Smooth muscle cell of the brain vasculature (primary cell): ENCODE measurements around the gene PHKB.
"Not testable (repeated sequence)": the region's sequence is repeated elsewhere in the genome, so short reads cannot be mapped to it uniquely, and the experiment has no call there.

ENCODE experiments used
- DNase-seq: peaks from one replicate; pipeline ENCODE4 v3.0.0-alpha.2; 2012; ENCODE audit warnings: low read depth, low spot score

PHKB gene

DNA sequence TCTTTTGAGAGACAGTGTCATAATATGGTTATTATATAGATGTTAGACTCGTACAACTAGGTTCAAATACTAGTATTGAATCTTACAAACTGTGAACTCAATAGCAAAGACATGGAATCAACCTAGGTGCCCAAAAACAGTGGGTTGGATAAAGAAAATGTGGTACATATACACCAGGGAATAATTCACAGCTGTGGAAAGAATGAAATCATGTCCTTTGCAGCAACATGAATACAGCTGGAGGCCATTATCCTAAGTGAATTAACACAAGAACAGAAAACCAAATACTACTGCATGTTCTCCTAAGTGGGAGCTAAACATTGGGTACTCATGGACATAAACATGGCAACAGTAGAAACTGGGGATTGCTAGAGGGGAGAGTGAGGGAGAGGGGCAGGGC, 8.1 kb downstream of the PHKB start:
- no peak for DNase-seq

DNA sequence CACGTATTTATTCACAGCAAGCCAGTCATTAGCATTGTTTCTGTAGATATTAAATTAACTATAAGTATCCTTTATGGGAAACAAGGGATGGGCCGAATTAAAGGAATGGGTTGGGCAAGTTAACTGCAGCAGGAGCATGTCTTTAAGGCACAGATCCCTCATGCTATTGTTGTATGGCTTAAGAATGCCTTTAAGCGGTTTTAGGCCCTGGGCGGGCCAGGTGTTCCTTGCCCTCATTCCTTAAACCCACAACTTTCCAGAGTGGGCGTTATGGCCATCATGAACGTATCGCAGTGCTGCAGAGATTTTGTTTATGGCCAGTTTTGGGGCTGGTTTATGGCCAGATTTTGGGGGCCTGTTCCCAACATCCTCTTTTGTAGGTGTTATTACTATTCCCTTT, 9.1 kb downstream of the PHKB start:
- DNase-seq: no peak

DNA sequence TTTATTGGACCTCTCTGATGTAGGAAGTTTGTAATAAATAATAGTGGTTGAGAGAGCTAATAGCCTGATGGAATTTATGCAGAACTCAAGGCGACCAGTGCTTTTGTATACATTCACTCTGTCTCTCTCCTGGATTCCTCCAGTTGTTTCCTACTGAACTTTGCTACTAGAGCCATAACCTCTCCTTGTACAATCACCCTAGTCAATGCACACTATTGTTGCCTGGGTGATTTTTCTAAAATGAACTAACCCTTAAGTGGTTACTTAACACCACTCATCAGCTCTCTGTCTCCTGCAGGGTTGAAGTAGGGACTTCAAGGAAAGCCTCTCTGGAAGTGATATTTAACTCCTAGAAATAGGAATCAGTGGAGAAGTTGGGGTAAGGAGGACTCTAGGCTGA, 9.7 kb downstream of the PHKB start:
- DNase-seq: no peak

DNA sequence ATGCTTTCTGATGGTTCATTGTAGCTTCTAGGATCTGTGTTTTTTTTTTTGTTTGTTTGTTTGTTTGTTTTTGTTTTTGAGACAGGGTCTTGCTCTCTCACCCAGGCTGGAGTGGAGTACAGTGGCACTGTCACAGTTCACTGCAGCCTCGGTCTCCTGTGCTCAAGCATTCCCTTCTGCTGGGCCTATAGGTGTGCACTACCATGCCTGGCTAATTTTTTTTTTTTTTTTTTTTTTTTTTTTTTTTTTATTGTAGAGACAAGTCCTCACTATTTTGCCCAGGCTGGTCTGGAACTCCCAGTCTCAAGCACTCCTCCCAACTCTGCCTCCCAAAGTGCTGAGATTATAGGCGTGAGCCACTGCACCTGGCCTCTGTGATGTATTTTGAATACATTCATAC, 11.9 kb downstream of the PHKB start:
- not testable (repeated sequence) for DNase-seq

DNA sequence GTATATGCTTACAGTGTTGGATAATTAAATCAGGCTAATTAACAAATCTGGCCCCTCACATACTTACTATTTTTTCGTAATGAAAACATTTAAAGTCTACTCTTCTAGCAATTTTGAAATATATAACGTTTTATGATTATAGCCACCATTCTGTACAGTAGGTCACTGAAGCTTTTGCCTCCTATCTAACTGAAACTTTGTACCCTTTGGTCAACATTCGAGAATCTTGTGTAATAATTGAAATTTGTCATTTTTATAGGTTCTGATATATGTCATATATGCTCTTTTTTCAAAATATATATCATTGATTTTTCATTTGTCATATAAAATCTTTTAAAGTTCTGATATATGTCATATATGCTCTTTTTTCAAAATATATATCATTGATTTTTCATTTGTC, 12.7 kb downstream of the PHKB start:
- no peak for DNase-seq

DNA sequence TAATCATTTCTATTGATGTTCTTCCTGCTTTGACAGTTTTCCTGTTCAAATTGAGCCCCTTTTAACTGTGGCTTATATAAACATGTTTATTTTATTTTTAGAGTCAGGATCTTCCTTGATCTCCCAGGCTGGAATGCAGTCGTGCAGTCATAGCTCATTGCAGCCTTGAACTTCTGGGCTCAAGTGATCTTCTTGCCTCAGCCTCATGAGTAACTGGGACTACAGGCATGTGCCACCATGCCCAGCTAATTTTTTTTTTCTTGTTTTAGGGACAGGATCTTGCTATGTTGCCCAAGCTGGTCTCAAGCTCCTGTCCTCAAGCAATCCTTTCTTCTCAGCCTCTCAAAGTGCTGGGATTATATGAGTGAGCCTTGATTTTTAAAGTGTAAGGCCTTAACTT, 14.7 kb downstream of the PHKB start:
- no peak for DNase-seq

DNA sequence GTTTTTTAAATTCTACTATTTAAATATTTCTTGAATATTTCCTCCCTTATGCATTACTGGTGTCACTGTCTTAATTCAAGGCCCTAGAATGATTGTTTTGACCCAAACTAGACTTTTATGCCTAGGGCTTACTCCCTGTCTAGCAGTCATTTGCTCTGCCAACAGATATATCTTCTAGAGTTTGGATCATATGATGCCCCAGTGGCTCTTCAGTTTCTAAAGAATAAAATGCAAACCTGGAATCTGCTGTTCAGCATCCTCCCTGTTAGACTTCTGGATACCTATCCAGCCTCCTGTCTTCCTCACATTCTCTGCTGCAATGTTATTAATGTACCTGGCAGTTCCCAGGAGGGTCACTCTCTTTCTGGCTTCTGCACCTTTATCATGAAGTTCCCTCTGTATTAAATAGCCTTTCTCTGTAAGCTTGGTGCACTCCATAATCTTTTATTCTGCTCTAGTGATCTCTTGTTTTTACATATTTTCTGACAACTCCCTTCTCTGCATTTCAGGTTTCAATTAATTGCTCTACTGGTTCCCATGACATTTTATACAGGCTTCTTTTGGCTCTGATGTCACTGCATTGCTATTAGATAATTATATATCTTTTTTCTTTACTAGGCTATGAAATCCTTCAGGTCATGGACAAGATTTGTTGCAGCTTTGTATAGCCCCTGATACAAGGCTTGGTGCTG, 15.7 kb downstream of the PHKB start:
- DNase-seq: no peak

DNA sequence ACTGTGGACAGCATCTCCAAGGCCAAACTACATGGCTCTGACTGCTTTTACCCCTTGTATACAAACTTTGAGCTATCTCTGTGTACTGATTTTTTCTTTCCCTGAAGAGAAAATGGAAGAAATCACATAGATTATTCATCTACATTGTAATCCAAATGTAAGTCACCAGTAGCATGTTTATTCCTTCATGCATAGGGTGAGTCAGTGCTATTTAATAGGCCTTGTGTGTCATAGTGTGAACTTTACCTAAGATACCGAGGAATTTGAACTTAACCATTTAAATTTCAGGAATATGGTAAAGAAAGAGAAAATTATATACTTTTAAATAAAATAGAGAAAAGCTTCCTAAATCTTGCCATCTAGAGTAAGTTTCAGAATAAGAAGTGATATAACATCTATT, 16.5 kb downstream of the PHKB start:
- DNase-seq: no peak

DNA sequence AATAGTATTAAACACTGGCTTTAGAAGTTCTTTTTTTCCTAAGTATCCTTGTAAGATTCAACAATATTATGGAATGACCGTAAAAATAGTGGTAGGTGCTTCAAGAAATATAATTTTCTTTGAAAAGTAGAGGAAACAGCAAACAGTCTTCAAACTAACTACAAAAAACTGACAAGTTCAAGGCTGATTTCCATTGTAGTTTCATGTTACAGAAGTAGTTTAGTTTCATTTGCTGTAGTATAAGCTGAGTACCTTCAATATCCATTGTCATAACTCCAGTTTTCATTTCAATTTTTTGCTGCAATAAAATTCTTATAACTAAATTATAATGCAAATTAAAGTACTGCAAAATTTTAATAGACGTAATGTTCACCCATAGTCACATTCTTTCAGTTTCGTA, 19.3 kb downstream of the PHKB start:
- DNase-seq: no peak

DNA sequence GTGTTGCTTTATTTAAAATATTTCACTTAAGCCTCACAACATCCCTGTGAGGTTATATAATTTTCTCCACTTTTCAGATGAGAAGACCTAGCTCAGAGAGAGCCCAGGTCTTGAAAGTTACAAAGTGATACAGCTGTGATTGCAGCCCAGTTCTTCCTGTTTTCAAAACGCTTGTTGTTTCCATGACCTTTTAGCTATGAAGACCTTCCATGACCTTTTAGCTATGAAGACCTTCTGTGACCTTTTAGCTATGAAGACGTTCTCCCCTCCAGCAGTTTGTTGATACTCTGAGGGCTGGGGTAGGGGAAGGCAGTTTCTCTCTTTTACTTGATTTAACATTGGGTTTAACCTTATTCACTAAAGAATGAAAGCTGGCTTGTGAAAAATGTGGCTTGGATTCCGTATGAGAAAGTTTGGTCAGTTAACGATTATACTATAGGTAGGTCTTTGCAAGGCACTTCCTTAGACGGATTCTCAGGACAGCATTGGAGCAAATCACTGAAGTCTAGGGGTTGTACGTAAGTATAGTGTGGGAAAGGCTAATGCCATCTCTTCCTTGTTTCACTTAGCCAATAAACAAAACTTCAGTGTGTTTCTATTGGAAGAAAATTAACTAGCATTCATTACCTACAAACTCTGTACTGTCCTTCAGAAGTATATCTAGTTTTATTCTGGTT, 20.7 kb downstream of the PHKB start:
- DNase-seq: no peak

DNA sequence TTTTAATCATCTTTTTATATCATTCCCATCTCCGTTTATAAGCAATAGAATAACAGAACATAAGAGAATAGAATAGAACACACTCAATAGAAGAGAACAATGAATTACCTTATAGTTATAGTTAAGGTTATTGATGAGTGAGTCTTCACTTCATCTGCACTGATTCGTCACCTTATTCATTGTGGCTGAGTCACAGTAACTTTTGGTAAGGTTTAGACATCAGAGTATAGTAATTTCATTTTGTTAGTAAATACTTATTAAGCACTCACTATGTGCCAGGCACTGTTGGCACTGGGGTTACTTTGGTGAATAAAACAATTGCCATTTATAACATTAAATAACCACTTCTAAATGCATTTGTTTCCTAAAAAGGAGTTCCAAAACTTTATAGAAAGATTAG, 22.5 kb downstream of the PHKB start:
- DNase-seq: no peak

DNA sequence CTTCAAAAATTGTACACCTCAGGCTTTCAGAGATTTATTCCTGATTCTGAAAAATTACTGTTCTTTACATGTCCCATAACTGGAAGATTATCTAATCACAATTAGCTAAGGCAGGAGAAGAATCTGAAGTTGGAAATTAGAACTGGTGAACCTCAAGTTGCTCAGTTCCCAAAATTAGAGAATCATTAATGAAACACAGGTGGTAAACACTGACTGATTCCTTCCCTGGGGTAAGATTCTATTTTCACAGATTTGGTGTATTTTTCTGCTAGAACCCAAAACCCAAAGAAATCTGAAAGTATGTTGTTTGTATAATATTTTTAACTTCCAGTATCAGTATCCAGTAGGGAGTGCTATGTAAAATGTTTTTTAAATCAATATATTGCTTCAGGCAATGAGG, 25.7 kb downstream of the PHKB start:
- DNase-seq: no peak

DNA sequence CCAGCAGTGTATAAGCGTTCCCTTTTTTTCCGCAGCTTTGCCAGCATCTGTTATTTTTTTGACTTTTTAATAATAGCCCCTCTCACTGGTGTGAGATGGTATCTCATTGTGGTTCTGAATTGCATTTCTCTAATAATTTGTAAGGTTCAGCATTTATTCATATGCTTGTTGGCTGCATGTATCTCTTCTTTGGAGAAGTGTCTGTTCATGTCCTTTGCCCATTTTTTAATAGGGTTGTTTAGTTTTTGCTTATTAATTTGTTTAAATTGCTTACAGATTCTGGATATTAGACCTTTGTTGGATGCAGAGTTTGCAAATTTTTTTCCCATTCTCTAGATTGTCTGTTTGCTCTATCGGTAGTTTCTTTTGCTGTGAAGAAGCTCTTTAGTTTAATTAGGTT, 26.9 kb downstream of the PHKB start:
- no peak for DNase-seq

DNA sequence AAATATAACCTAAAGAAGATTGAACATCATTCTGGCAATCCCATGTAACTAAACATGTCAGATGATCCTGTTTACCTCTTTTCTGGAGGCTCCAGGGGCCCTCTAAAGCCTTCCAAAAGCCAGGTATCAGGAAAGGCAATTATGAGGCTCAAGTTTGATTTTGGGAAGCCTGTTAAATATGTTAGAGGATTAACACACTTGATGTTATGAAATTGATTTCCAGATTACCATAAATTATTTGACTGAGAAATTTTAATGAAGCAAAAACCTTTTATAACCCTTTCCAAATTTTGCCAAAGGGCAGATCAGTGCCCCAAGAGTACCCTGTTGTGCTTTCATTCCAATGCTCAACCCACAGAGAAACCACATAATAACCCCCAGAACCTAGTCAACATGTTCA, 29.3 kb downstream of the PHKB start:
- DNase-seq: no peak

DNA sequence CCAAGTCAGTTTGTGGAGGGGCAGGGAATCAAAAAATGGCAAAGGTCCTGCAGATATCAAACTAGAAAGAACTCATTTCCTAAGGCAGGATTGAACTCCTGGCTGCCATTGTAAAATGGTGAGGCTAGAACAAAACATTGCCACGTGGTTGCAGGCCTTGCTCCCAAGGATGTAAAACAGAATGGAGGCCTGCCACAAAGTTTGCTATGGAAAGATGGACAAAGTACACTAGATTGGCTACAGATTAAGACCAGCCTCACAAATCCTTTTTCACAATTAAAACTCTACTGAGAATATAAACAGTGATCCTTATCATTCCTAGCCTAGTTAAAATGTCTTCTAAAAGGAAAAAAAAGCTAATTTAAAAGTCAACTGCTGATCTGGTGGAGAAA, 30.9 kb downstream of the PHKB start:
- no peak for DNase-seq

DNA sequence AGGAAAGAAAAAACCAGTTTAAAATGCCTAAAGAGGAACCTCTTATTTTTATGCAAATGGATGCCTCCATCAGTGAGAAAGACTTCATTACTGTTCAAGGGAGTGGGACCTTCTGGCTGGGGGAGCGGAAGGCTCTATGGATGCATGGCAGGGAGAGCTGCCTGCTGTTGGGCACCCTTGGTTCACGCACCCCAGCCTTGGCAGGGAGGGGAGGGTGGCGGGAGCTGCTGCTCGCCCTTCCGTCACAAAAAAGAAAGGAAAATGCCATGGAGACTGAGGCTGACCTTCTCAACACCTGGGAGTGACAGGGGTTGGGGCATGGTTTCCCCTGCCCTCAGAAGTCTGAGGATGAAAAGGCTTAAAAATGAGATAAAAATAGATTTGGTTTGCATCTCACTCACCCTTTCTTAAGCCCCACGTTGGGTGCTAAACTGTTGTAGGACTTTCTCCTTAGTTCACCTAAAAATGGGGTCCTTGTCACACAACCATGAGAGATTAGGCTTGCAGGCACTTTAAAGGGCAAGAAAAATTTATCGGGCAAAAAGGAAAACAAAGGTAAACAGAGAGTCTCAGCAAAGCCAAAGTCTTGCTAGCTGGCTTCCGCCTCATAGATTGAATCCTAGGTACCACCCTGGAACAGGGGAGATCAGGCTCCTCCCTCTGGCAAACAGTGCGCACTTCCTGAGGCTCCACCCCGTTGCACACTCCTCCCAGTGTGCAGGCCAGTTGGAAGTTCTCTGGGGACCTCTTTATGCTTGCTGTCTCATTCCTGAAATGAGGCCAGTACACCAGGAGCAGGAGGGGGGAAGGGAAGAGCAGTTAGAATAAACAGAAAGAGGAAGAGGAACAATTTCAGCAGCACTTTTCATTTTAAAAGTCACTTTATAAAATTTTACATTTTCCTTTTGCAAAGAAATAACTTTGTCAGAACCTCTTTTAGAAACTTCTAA, 31.6 kb downstream of the PHKB start:
- peak; percentile 12 for DNase-seq

DNA sequence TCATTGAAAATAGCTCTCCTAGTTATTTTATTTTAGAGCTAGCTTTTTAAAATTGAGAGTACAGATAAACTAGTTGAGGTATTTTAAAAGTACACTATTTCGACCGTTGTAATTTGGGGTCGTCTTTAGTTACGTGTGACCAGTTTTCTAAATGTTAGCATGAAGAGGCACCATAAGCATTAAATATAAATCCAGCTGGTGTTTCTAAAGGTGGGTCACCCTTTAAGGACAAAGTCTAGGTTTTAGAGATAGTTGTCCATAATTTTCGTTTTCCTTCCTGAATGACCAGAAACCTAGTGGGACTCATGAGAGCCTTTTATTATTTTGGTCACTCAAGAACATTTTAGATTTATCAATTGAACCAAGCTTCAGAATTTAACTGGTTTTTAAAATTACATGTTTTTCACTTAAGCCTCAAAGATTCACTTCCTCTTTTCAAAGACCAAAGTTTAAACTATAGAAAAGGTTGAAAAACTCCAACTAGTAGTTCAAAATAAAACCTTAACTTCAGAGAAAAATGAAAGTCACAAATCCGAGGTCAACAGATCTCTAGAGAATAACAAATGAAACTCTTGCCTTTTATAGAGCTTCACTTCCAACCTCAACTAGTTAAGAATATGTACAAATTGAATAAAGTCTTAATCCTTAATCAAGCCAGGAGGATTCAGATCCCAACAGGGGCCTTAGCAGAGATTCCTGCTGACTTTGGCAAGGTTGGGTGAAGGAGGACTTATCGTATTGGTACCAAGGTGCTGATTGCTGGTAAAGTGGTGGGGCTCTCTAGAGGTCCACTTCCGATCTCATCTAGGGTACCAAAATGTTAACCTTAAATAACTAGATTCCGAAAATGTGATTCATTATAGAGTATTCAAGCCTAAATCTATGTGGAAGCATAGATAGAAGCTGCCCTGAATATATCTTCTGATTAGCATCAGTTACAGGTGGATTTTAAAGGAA, 32.5 kb downstream of the PHKB start:
- no peak for DNase-seq

DNA sequence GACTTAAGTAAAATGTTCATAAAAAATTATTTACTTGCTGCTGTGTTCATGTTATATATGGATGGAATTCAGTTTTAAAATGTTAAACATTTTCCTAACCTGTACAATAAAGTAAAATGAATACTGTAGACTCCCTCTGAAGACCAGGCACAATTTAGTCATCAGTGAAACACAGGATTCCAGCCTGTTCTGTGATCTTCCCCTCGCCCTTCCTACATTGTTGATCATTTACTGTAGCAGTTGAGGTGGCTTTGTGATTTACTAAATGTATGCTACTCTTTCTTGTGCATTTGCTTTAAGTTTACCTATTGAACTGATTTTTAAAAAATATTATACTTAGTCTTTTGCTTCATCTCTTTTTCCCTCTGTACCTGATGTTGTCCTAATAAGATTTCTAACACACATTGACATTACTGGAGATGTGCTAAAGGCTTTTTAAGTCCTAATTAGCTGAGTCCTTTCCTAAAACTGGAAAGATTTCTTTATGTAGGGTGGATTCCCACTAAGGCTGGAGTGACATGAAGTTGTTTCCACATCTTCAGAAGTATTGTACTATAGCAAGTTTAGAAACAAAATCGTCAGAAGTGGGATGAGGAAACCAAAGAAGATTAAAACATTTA, 38.1 kb downstream of the PHKB start:
- DNase-seq: no peak

DNA sequence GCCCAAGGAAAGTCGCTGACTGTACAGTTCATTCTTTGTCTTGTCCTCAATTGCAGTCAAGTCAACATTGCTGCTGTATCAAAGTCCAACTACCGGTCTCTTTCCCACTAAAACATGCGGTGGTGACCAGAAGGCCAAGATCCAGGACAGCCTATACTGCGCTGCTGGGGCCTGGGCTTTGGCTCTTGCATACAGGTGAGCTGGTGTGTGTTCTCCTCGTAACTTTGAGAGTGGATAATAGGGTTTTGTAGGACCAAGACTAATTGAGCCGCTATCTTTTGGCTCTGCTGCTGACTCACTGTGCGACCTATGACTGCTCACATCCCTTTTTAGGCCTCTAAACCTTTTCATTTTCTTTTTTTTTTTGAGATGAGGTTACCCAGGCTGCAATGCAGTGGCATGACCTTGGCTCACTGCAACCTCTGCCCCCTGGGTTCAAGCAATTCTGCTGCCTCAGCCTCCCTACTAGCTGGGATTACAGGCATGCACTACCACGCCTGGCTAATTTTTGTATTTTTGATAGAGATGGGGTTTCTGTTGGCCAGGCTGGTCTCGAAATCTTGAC, 38.7 kb downstream of the PHKB start:
- DNase-seq: no peak

DNA sequence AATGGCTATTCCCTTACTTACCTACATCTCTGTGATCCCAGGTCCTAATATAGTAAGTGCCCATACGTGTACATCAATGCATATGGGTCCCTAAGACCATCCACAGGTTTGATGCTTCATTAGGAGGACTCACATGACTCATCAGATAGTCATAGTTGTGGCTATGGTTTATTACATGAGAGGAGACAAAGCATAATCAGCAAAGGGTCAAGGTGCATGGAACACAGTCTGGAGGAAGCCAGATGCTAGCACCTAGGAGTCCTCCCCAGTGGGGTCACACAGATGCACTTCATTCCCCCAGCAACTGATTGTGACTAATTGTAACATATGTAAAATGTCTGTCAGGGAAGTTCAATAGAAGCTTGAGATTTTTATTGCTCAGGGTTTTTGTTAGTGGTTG, 42.8 kb downstream of the PHKB start:
- DNase-seq: no peak

DNA sequence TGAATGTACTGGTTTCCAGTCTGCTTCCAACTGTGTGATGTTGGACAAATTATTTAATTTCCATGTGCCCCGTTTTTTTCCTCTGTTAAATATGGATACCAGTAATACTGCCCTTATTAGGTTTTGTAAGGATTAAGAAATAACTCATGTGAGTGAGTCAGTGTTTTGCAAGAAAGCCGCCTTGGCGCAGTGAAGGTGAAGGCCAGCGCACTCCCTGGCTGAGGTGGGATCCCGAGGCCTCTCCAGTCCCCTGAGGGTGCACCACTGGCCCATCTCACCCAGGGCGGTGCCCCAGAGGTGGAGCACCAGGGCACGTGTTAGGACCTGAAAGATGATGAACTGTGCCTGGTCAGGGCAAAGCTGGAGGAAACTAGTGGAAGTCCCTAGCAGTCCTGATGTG, 43.5 kb downstream of the PHKB start:
- DNase-seq: no peak
